Erythroblast (primary cell): Measurements from ENCODE around the gene KIF25.
A peak's percentile ranks its signal among the peaks of the same experiment; 100 is the strongest.

Experiments used
- DNase-seq, 2 experiments: peaks; one replicate each; lab custom pipeline; 2025; lab: John Stamatoyannopoulos, UW
- GATA1 ChIP-seq: IDR thresholded peaks from 2 replicates; pipeline ENCODE4 v1.6.1; 2011; ENCODE audit warnings: low read depth, mild to moderate bottlenecking, control low read depth, low read length, moderate library complexity
- POLR2A ChIP-seq: IDR thresholded peaks from 2 replicates; pipeline ENCODE4 v1.6.1; 2011; ENCODE audit warnings: mild to moderate bottlenecking, low read length

Gene KIF25

GRCh38 chr6:168025831-168026710 lies 28.6 kb downstream of the KIF25 start:
- DNase-seq = no peak

GRCh38 chr6:168026925-168027324 lies 29.5 kb downstream of the KIF25 start:
- DNase-seq = no peak
- no peak for TF ChIP-seq GATA1
- TF ChIP-seq POLR2A = no peak

More at GRCh38 chr6:168025831-168026710, 28.6 kb downstream of the KIF25 start:
- TF ChIP-seq POLR2A = no peak
- no peak for TF ChIP-seq GATA1

GRCh38 chr6:168027521-168027920 lies 30.1 kb downstream of the KIF25 start:
- no peak for DNase-seq
- TF ChIP-seq POLR2A = no peak
- TF ChIP-seq GATA1 = no peak

- DNase-seq = no peak
- no peak for TF ChIP-seq GATA1
- no peak for TF ChIP-seq POLR2A
Measured at GRCh38 chr6:168028181-168028580, 30.7 kb downstream of the KIF25 start.

GRCh38 chr6:168029459-168030217 lies 32.2 kb downstream of the KIF25 start:
- no peak for DNase-seq
- no peak for TF ChIP-seq POLR2A
- TF ChIP-seq GATA1 = no peak

GRCh38 chr6:168030218-168030746 lies 32.8 kb downstream of the KIF25 start:
- DNase-seq = no peak
- no peak for TF ChIP-seq POLR2A
- no peak for TF ChIP-seq GATA1

- TF ChIP-seq GATA1 = no peak
- no peak for TF ChIP-seq POLR2A
- DNase-seq = no peak
Measured at GRCh38 chr6:168030908-168031307, 33.4 kb downstream of the KIF25 start.

- no peak for DNase-seq
- TF ChIP-seq GATA1 (no peak), POLR2A (no peak)
Measured at GRCh38 chr6:168031411-168031971, 34.0 kb downstream of the KIF25 start.

- no peak for DNase-seq
- no peak for TF ChIP-seq GATA1
- no peak for TF ChIP-seq POLR2A
Measured at GRCh38 chr6:168032005-168032760, 34.7 kb downstream of the KIF25 start.

GRCh38 chr6:168033791-168034190 lies 36.3 kb downstream of the KIF25 start:
- DNase-seq = no peak
- TF ChIP-seq POLR2A (no peak), GATA1 (no peak)

GRCh38 chr6:168034537-168034936 lies 37.1 kb downstream of the KIF25 start:
- no peak for TF ChIP-seq POLR2A
- TF ChIP-seq GATA1 = no peak
- DNase-seq = no peak

GRCh38 chr6:168035098-168035660 lies 37.7 kb downstream of the KIF25 start:
- no peak for TF ChIP-seq POLR2A
- peak in 1 of 2 experiments; percentile 8 for DNase-seq
